ENCODE measurements around the gene ATP1A4.

The ATP1A4 gene

GRCh38 chr1:160133990-160134770 lies 17.2 kb upstream of the ATP1A4 start:
- no peak for TF ChIP-seq TSHZ2 (CRISPR knock-in tag; IDR thresholded peaks at IDR 0.05)
- TF ChIP-seq, protein P1, sequence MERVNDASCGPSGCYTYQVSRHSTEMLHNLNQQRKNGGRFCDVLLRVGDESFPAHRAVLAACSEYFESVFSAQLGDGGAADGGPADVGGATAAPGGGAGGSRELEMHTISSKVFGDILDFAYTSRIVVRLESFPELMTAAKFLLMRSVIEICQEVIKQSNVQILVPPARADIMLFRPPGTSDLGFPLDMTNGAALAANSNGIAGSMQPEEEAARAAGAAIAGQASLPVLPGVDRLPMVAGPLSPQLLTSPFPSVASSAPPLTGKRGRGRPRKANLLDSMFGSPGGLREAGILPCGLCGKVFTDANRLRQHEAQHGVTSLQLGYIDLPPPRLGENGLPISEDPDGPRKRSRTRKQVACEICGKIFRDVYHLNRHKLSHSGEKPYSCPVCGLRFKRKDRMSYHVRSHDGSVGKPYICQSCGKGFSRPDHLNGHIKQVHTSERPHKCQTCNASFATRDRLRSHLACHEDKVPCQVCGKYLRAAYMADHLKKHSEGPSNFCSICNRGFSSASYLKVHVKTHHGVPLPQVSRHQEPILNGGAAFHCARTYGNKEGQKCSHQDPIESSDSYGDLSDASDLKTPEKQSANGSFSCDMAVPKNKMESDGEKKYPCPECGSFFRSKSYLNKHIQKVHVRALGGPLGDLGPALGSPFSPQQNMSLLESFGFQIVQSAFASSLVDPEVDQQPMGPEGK (CRISPR knock-in tag; IDR thresholded peaks at IDR 0.05; ENCODE audit: borderline replicate concordance), result no peak
- no peak for TF ChIP-seq ESRRG (CRISPR knock-in tag; IDR thresholded peaks at IDR 0.05)
- no peak for TF ChIP-seq TCF4 (CRISPR knock-in tag; IDR thresholded peaks at IDR 0.05; ENCODE audit: borderline replicate concordance)
- TF ChIP-seq ZNF8 (CRISPR knock-in tag; IDR thresholded peaks at IDR 0.05), result no peak
- TF ChIP-seq, protein P2, sequence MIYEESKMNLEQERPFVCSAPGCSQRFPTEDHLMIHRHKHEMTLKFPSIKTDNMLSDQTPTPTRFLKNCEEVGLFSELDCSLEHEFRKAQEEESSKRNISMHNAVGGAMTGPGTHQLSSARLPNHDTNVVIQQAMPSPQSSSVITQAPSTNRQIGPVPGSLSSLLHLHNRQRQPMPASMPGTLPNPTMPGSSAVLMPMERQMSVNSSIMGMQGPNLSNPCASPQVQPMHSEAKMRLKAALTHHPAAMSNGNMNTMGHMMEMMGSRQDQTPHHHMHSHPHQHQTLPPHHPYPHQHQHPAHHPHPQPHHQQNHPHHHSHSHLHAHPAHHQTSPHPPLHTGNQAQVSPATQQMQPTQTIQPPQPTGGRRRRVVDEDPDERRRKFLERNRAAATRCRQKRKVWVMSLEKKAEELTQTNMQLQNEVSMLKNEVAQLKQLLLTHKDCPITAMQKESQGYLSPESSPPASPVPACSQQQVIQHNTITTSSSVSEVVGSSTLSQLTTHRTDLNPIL (CRISPR knock-in tag; IDR thresholded peaks at IDR 0.05; ENCODE audit: low read depth), result no peak
- no peak for TF ChIP-seq ARNTL (CRISPR knock-in tag; IDR thresholded peaks at IDR 0.05; ENCODE audit: borderline replicate concordance, low read depth)
- no peak for TF ChIP-seq ISL1 (CRISPR knock-in tag; IDR thresholded peaks at IDR 0.05)
- no peak for TF ChIP-seq ZFP30 (CRISPR knock-in tag; IDR thresholded peaks at IDR 0.05)
- TF ChIP-seq ZNF70 (CRISPR knock-in tag; IDR thresholded peaks at IDR 0.05), result no peak
- TF ChIP-seq BACH2 (CRISPR knock-in tag; IDR thresholded peaks at IDR 0.05; ENCODE audit: borderline replicate concordance), result no peak
- no peak for ATAC-seq

- ATAC-seq, result no peak
- TF ChIP-seq ZFP3 (CRISPR knock-in tag; IDR thresholded peaks at IDR 0.05), result no peak
- no peak for TF ChIP-seq CSDC2 (CRISPR knock-in tag; IDR thresholded peaks at IDR 0.05)
- no peak for TF ChIP-seq TSHZ2 (CRISPR knock-in tag; IDR thresholded peaks at IDR 0.05)
- TF ChIP-seq ZC3H10 (CRISPR knock-in tag; IDR thresholded peaks at IDR 0.05), result no peak
- no peak for TF ChIP-seq ARNTL (CRISPR knock-in tag; IDR thresholded peaks at IDR 0.05; ENCODE audit: borderline replicate concordance, low read depth)
- no peak for TF ChIP-seq SNAI2 (CRISPR knock-in tag; IDR thresholded peaks at IDR 0.05)
- TF ChIP-seq, protein P1 (CRISPR knock-in tag; IDR thresholded peaks at IDR 0.05; ENCODE audit: borderline replicate concordance), result no peak
- TF ChIP-seq ZNF8 (CRISPR knock-in tag; IDR thresholded peaks at IDR 0.05), result no peak
- TF ChIP-seq ZFP30 (CRISPR knock-in tag; IDR thresholded peaks at IDR 0.05), result no peak
- TF ChIP-seq, protein P3, sequence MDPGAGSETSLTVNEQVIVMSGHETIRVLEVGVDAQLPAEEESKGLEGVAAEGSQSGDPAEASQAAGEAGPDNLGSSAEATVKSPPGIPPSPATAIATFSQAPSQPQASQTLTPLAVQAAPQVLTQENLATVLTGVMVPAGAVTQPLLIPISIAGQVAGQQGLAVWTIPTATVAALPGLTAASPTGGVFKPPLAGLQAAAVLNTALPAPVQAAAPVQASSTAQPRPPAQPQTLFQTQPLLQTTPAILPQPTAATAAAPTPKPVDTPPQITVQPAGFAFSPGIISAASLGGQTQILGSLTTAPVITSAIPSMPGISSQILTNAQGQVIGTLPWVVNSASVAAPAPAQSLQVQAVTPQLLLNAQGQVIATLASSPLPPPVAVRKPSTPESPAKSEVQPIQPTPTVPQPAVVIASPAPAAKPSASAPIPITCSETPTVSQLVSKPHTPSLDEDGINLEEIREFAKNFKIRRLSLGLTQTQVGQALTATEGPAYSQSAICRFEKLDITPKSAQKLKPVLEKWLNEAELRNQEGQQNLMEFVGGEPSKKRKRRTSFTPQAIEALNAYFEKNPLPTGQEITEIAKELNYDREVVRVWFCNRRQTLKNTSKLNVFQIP (CRISPR knock-in tag; IDR thresholded peaks at IDR 0.05; ENCODE audit: borderline replicate concordance, low read depth), result no peak
- TF ChIP-seq ZNF565 (CRISPR knock-in tag; conservative IDR thresholded peaks at IDR 0.05; ENCODE audit: low read depth), result no peak
- no peak for TF ChIP-seq TOX (CRISPR knock-in tag; IDR thresholded peaks at IDR 0.05; ENCODE audit: borderline replicate concordance)
- TF ChIP-seq PPARA (CRISPR knock-in tag; IDR thresholded peaks at IDR 0.05; ENCODE audit: borderline replicate concordance), result no peak
- no peak for TF ChIP-seq ZNF70 (CRISPR knock-in tag; IDR thresholded peaks at IDR 0.05)
- no peak for TF ChIP-seq CSRNP3 (CRISPR knock-in tag; IDR thresholded peaks at IDR 0.05)
- no peak for TF ChIP-seq ISL1 (CRISPR knock-in tag; IDR thresholded peaks at IDR 0.05)
- TF ChIP-seq GLIS3 (CRISPR knock-in tag; IDR thresholded peaks at IDR 0.05), result no peak
Measured at GRCh38 chr1:160134791-160135572, 16.4 kb upstream of the ATP1A4 start.

Data from SK-N-SH treated with all-trans-retinoic acid at 6 μM for 48 hours (cell line).